GM12878 (cell line): ENCODE data around the gene PITPNC1. TPM values are rescaled to one million over a fixed set of nuclear protein-coding genes. Genes with fewer than 3 reads are reported as not detected.
A peak's percentile ranks its signal among the peaks of the same experiment; 100 is the strongest.

Source experiments
- ASH2L ChIP-seq: fragments of 300-600, 200-600 bp; sonication (generic); IDR thresholded peaks from 2 replicates; pipeline ENCODE4 v1.6.1; 2017; ENCODE audit warnings: low read depth, mild to moderate bottlenecking, borderline replicate concordance
- BRCA1 ChIP-seq: IDR thresholded peaks from 2 replicates; pipeline ENCODE4 v1.6.1; 2011; ENCODE audit warnings: low read depth, low read length, improper control_type of control experiment
- CEBPB ChIP-seq, 2 experiments: fragments of 150-350 bp in 1 of 2; IDR thresholded peaks; 2 replicates each; pipeline ENCODE4 v1.6.1; 2012 to 2014; ENCODE audit warnings: low read depth in 2 of 2, low read length in 2 of 2, borderline replicate concordance in 1 of 2, inconsistent platforms in 1 of 2
- CREB1 ChIP-seq: IDR thresholded peaks from 2 replicates; pipeline ENCODE4 v1.6.1; 2012; ENCODE audit warnings: low read depth, mild to moderate bottlenecking, inconsistent platforms
- DPF2 ChIP-seq: fragments of 450-650 bp; IDR thresholded peaks from 2 replicates; pipeline ENCODE4 v1.6.1; 2017; ENCODE audit warnings: mild to moderate bottlenecking
- ESRRA ChIP-seq: IDR thresholded peaks from 2 replicates; pipeline ENCODE4 v1.6.1; 2012; ENCODE audit warnings: mild to moderate bottlenecking, low read length, improper control_type of control experiment
- IRF5 ChIP-seq: fragments of 450-650 bp; IDR thresholded peaks from 2 replicates; pipeline ENCODE4 v1.6.1; 2017; ENCODE audit warnings: borderline replicate concordance
- KLF5 ChIP-seq: fragments of 450-650 bp; IDR thresholded peaks from 2 replicates; pipeline ENCODE4 v1.6.1; 2014; ENCODE audit warnings: mild to moderate bottlenecking; ENCODE audit not compliant: partially characterized antibody
- MLLT1 ChIP-seq: fragments of 450-650 bp; IDR thresholded peaks from 2 replicates; pipeline ENCODE4 v1.6.1; 2016; ENCODE audit warnings: mild to moderate bottlenecking
- MXI1 ChIP-seq: fragments of 150-350 bp; IDR thresholded peaks from 2 replicates; pipeline ENCODE4 v1.6.1; 2011; ENCODE audit warnings: low read depth, mild to moderate bottlenecking, inconsistent platforms, low read length, improper control_type of control experiment
- MYB ChIP-seq: fragments of 150-350 bp; IDR thresholded peaks from 2 replicates; pipeline ENCODE4 v1.6.1; 2014; ENCODE audit warnings: mild to moderate bottlenecking, low read depth, low read length, borderline replicate concordance
- NFIC ChIP-seq: IDR thresholded peaks from 2 replicates; pipeline ENCODE4 v1.6.1; 2012; ENCODE audit warnings: low read depth, mild to moderate bottlenecking, inconsistent platforms, low read length, moderate library complexity
- NR2C2 ChIP-seq: IDR thresholded peaks from 2 replicates; pipeline ENCODE4 v1.6.1; 2011; ENCODE audit warnings: borderline replicate concordance, low read depth; ENCODE audit not compliant: control insufficient read depth, insufficient read length
- POLR2AphosphoS2 ChIP-seq: IDR thresholded peaks from 2 replicates; pipeline ENCODE4 v1.6.1; 2011; ENCODE audit warnings: low read depth, mild to moderate bottlenecking, low read length, improper control_type of control experiment, moderate library complexity
- RAD21 ChIP-seq: IDR thresholded peaks from 2 replicates; pipeline ENCODE4 v1.6.1; 2011; ENCODE audit warnings: mild to moderate bottlenecking, low read depth, low read length, moderate library complexity; ENCODE audit not compliant: insufficient read depth
- RUNX3 ChIP-seq: IDR thresholded peaks from 2 replicates; pipeline ENCODE4 v1.6.1; 2012; ENCODE audit warnings: low read length, inconsistent platforms
- SIN3A ChIP-seq: IDR thresholded peaks from 2 replicates; pipeline ENCODE4 v1.6.1; 2012; ENCODE audit warnings: low read depth, low read length, improper control_type of control experiment
- SIX5 ChIP-seq: IDR thresholded peaks from 2 replicates; pipeline ENCODE4 v1.6.1; 2011; ENCODE audit warnings: mild to moderate bottlenecking, low read depth, low read length, moderate library complexity; ENCODE audit not compliant: severe bottlenecking
- SMC3 ChIP-seq: IDR thresholded peaks from 2 replicates; pipeline ENCODE4 v1.6.1; 2011; ENCODE audit warnings: low read length, improper control_type of control experiment, borderline replicate concordance
- SREBF1 ChIP-seq: IDR thresholded peaks from 2 replicates; pipeline ENCODE4 v1.6.1; 2012; ENCODE audit warnings: mild to moderate bottlenecking, low read length
- SRF ChIP-seq, 2 experiments: IDR thresholded peaks; 2 replicates each; pipeline ENCODE4 v1.6.1; 2011; ENCODE audit warnings: low read depth in 2 of 2, low read length in 2 of 2, mild to moderate bottlenecking in 1 of 2, moderate library complexity in 1 of 2
- STAT1 ChIP-seq: fragments of 450-650 bp; conservative IDR thresholded peaks from 2 replicates; pipeline ENCODE4 v1.6.1; 2014; ENCODE audit warnings: antibody characterized with exemption, mild to moderate bottlenecking
- TCF3 ChIP-seq: IDR thresholded peaks from 2 replicates; pipeline ENCODE4 v1.6.1; 2012; ENCODE audit warnings: low read depth, mild to moderate bottlenecking, low read length, borderline replicate concordance; ENCODE audit not compliant: insufficient read depth
- YY1 ChIP-seq: IDR thresholded peaks from 2 replicates; pipeline ENCODE4 v1.6.1; 2011; ENCODE audit warnings: low read depth, mild to moderate bottlenecking, low read length
- ZNF384 ChIP-seq: IDR thresholded peaks from 2 replicates; pipeline ENCODE4 v1.6.1; 2012; ENCODE audit warnings: low read depth, mild to moderate bottlenecking, low read length, improper control_type of control experiment, borderline replicate concordance
- polyA plus RNA-seq, 11 experiments: library from polyadenylated mRNA; depleted of rRNA in 4 of 11; unstranded in 6 of 11; stranded (reverse) in 5 of 11; fragments of >200 nt; fragmentation: Nextera tagmentation in 4 of 11; fragmentation: Illumina TruSeq in 1 of 11; extraction: Ambion mirVana in 4 of 11; extraction: Trizol in 1 of 11; gene quantifications; 1 replicate in 1 of 11; 2 replicates in 10 of 11; pipeline versions ENCODE4 v1.2.1 to v1.2.3, GENCODE V29; 2011 to 2016; ENCODE audit warnings: inconsistent platforms in 2 of 11, missing spikeins in 2 of 11, low read depth in 1 of 11
- total RNA-seq, 4 experiments: library from RNA; depleted of rRNA in 3 of 4; stranded (reverse); fragments of >200 nt in 3 of 4; fragmentation: Illumina TruSeq in 1 of 4; extraction: Trizol in 1 of 4; gene quantifications; 2 replicates each; pipeline versions ENCODE4 v1.2.1 to v1.2.3, GENCODE V29; 2013 to 2021
- TF ChIP-seq, protein P1 (sequence below): fragments of 450-650 bp; IDR thresholded peaks from 2 replicates; pipeline ENCODE4 v1.6.1; 2017; ENCODE audit warnings: mild to moderate bottlenecking, low read depth, inconsistent platforms; ENCODE audit not compliant: poor library complexity, severe bottlenecking
- TF ChIP-seq, protein P2 (sequence below): IDR thresholded peaks from 2 replicates; pipeline ENCODE4 v1.6.1; 2011; ENCODE audit warnings: mild to moderate bottlenecking, low read depth, low read length, moderate library complexity; ENCODE audit not compliant: insufficient replicate concordance

Gene PITPNC1
- total and polyA plus RNA-seq, 10 of the 15 experiments (the other 5 are each of a cell fraction or from before 2014, with no cell fraction given), result 12.2 to 62.4 (median 47.3) TPM

DNA sequence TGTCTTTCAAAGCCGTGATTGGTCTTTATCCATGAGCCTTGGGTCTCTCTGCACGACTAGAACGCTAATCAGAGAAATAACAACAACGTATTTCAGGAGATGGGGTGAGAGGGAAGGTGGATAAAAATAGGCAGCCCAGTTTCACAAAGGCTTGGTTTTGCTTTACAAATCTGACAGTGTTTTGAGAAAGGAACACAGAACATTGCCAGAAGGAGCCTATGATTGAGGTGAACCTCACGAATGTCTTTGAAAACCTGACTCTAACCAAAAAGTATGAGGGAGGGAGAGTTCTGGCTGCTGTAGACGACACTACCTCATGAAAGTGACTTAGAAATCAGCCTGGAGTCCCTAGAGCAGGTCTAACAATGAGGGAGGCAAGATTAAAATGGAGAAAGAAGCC, 302.6 kb downstream of the PITPNC1 start (continued):
- TF ChIP-seq, protein P1, sequence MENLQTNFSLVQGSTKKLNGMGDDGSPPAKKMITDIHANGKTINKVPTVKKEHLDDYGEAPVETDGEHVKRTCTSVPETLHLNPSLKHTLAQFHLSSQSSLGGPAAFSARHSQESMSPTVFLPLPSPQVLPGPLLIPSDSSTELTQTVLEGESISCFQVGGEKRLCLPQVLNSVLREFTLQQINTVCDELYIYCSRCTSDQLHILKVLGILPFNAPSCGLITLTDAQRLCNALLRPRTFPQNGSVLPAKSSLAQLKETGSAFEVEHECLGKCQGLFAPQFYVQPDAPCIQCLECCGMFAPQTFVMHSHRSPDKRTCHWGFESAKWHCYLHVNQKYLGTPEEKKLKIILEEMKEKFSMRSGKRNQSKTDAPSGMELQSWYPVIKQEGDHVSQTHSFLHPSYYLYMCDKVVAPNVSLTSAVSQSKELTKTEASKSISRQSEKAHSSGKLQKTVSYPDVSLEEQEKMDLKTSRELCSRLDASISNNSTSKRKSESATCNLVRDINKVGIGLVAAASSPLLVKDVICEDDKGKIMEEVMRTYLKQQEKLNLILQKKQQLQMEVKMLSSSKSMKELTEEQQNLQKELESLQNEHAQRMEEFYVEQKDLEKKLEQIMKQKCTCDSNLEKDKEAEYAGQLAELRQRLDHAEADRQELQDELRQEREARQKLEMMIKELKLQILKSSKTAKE, result no peak
- no peak for TF ChIP-seq TCF3
- TF ChIP-seq SRF (IDR thresholded peaks at IDR 0.05; ENCODE audit: low read depth in 2 of 2, low read length in 2 of 2), result no peak
- peak; percentile 58 for TF ChIP-seq RUNX3
- no peak for TF ChIP-seq MYB
- TF ChIP-seq MLLT1, result no peak
- TF ChIP-seq BRCA1, result no peak
- TF ChIP-seq ASH2L, result no peak
- TF ChIP-seq ZNF384, result no peak
- no peak for TF ChIP-seq DPF2
- no peak for TF ChIP-seq SREBF1
- TF ChIP-seq NR2C2, result no peak
- no peak for TF ChIP-seq IRF5
- TF ChIP-seq NFIC, result peak; percentile 40; the same call in 1 of the 2 replicates
- no peak for TF ChIP-seq MXI1
- TF ChIP-seq SIN3A, result no peak
- TF ChIP-seq KLF5, result no peak
- TF ChIP-seq ESRRA, result no peak
- no peak for TF ChIP-seq CEBPB (IDR thresholded peaks at IDR 0.05; ENCODE audit: borderline replicate concordance in 1 of 2, low read depth in 2 of 2, low read length in 2 of 2)
- no peak for TF ChIP-seq SIX5
- TF ChIP-seq SMC3, result peak; percentile 14; the same call in 1 of the 2 replicates
- TF ChIP-seq, protein P2, sequence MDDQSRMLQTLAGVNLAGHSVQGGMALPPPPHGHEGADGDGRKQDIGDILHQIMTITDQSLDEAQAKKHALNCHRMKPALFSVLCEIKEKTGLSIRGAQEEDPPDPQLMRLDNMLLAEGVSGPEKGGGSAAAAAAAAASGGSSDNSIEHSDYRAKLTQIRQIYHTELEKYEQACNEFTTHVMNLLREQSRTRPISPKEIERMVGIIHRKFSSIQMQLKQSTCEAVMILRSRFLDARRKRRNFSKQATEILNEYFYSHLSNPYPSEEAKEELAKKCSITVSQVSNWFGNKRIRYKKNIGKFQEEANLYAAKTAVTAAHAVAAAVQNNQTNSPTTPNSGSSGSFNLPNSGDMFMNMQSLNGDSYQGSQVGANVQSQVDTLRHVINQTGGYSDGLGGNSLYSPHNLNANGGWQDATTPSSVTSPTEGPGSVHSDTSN, result no peak
- TF ChIP-seq STAT1, result no peak
- no peak for TF ChIP-seq POLR2AphosphoS2
- TF ChIP-seq RAD21, result no peak
- peak; percentile 6; the same call in 1 of the 2 replicates for TF ChIP-seq CREB1
- no peak for TF ChIP-seq YY1
